BJ (cell line): ENCODE measurements around the gene HOXC6. TPM values are rescaled to one million over a fixed set of nuclear protein-coding genes. Genes with fewer than 3 reads are reported as not detected.

Source experiments
- CTCF ChIA-PET: fragments of 350-600 bp; formaldehyde crosslinking; extraction: SDS; loops from one replicate; lab custom pipeline; 2021; ENCODE audit warnings: antibody characterized with exemption, inconsistent platforms; lab: Yijun Ruan, JAX
- POLR2A ChIA-PET: fragments of 300-600 bp; sonication (Branson Sonifier 250); formaldehyde crosslinking; extraction: SDS; loops from one replicate; lab custom pipeline; 2021; ENCODE audit warnings: antibody characterized with exemption; lab: Charles Lee
- DNase-seq: peaks from one replicate; pipeline ENCODE4 v3.0.0-alpha.2; 2011; ENCODE audit warnings: low read depth
- H3K27me3 ChIP-seq: 2 replicates; pipeline ENCODE4 v1.6.0; 2011; ENCODE audit warnings: low read length; ENCODE audit not compliant: control insufficient read depth, insufficient read depth
- H3K36me3 ChIP-seq: 2 replicates; pipeline ENCODE4 v1.5.1; 2011; ENCODE audit warnings: low read length; ENCODE audit not compliant: control insufficient read depth, insufficient read depth
- H3K4me3 ChIP-seq: 2 replicates; pipeline ENCODE4 v1.5.1; 2011; ENCODE audit warnings: low read depth, mild to moderate bottlenecking, control low read depth, low read length
- polyA plus RNA-seq: library from polyadenylated mRNA; depleted of rRNA; stranded (reverse); fragments of >200 nt; gene quantifications from 2 replicates; pipeline ENCODE4 v1.2.3, GENCODE V29; 2011
- TF ChIP-seq, protein P1 (sequence below): IDR thresholded peaks from 2 replicates; pipeline ENCODE4 v1.5.1; 2011; ENCODE audit warnings: low read depth, mild to moderate bottlenecking, control low read depth, inconsistent platforms, low read length, moderate library complexity; ENCODE audit not compliant: insufficient read depth

The HOXC6 gene
- polyA plus RNA-seq, 1 experiment: 5.9 TPM

DNA sequence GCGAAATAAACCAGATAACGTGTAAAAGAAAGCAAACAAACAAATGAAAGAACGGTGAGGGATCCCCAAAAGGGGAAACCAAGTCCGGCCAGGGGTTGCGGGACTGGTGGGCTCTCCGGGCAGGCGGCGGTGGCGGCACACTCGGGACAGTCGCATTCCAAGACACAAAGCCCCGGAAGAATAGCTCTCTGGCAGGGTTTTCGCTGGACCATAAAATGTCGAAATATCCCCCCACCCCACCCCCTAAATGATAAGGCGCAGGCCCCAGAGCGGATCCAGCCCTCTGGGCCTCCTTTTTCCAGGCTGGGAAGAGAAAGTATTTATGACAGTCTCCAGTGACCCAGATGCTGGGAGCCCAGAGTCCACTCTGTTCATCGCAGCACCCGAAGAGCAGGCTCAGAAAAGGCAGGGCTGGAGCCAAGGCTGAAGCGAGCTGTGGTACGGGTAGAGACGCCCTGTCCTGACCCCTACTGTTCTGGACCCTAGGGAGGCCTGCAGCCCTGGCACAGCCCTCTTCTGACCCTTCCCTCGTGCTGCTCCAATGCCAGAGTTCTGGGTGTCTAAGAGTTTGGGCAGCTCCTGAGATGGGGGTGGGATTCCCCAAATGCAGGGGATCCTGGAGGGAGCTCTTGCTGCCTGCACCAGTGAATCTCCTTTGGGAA is 21.6 kb upstream of the HOXC6 start:
- no peak for DNase-seq
- H3K4me3 ChIP-seq: no peak overlapping the region
- H3K27me3 ChIP-seq: peaks cover 16% of the 10 kb centered on the region
- ChIA-PET CTCF (interaction anchor here (0.8 to 16.8 kb wide), 17 partner anchors 10 to 261 kb away, joined by 3 to 213 read pairs (median 7); partner anchors contain the start of genes HOXC10 and SMUG1), POLR2A (interaction anchor here (1.0 kb wide), 1 partner anchor 10 kb away, joined by 4 read pairs; no protein-coding TSS in a partner anchor)
- no peaks in the 10 kb centered on the region for H3K36me3 ChIP-seq
- TF ChIP-seq, protein P1, sequence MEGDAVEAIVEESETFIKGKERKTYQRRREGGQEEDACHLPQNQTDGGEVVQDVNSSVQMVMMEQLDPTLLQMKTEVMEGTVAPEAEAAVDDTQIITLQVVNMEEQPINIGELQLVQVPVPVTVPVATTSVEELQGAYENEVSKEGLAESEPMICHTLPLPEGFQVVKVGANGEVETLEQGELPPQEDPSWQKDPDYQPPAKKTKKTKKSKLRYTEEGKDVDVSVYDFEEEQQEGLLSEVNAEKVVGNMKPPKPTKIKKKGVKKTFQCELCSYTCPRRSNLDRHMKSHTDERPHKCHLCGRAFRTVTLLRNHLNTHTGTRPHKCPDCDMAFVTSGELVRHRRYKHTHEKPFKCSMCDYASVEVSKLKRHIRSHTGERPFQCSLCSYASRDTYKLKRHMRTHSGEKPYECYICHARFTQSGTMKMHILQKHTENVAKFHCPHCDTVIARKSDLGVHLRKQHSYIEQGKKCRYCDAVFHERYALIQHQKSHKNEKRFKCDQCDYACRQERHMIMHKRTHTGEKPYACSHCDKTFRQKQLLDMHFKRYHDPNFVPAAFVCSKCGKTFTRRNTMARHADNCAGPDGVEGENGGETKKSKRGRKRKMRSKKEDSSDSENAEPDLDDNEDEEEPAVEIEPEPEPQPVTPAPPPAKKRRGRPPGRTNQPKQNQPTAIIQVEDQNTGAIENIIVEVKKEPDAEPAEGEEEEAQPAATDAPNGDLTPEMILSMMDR: no peak

DNA sequence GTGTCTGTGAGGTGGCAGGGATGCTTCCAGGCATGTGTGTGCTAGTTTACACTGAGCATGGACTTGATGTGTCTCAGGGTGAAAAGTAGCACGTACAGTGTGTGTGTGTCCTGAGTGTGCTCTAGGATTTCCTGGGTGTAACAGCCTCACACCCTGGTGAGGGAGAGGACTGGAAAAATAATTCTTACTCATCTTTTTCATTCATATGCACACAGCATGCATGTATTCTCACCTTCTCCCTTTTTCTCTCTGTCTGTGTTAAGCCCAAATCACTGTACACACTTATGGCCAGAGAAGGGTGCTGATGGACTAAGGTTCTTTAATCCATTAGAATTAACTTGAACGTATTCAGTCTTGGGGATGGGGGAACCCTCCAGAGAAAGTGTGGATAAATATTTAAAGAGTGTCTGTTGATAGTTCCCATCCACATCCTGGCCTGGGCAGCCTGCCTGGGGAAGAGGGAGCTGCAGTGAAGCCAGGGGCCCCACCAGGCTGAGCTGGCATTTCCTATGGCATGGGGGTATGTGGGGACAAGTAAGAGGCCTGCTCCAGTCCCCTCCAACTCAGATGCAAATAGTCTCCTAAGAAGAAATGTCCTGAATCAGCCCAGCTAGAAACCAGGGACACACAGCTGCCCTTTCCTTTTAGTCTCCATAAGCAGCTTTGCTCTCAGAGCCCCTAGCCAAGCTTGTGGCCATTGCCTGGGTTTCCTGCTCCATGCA is 20.5 kb upstream of the HOXC6 start:
- POLR2A ChIA-PET: interaction anchor here (1.0 kb wide), 1 partner anchor 9 kb away, joined by 4 read pairs; no protein-coding TSS in a partner anchor

DNA sequence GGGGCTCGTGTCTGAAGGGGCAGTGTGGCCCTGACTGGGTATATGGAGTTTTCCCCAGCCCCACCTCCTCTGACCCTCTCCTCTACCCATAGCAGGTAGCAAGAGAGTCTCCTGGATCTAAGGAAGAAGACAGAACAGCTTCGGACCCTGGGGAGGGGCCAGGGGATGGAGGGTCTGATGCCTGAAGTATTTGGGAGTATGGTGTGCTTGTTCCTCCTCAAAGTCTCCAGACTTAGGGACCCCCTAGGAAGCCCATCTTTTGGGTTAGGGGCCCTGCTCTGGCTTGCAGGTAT is 20.0 kb upstream of the HOXC6 start:
- no peak overlapping the region for H3K4me3 ChIP-seq
- H3K27me3 ChIP-seq: peaks cover 17% of the 10 kb centered on the region
- no peak for DNase-seq
- TF ChIP-seq, protein P1: no peak
- no peaks in the 10 kb centered on the region for H3K36me3 ChIP-seq
- CTCF ChIA-PET: interaction anchor here (0.8 to 16.8 kb wide), 12 partner anchors 8 to 371 kb away, joined by 3 to 213 read pairs (median 17); partner anchors contain the start of genes HOXC10, HOXC5, HOXC6 and HOXC9
- POLR2A ChIA-PET: interaction anchor here (1.1 kb wide), 1 partner anchor 183 kb away, joined by 8 read pairs; no protein-coding TSS in a partner anchor

More for the DNA sequence above, 20.5 kb upstream of the HOXC6 start:
- TF ChIP-seq, protein P1: no peak
- CTCF ChIA-PET: interaction anchor here (0.8 to 16.8 kb wide), 12 partner anchors 8 to 238 kb away, joined by 3 to 213 read pairs (median 17); partner anchors contain the start of genes HOXC10, HOXC5, HOXC6 and HOXC9
- Histone ChIP-seq H3K27me3 (peaks cover 16% of the 10 kb centered on the region), H3K4me3 (no peak overlapping the region), H3K36me3 (no peaks in the 10 kb centered on the region)
- no peak for DNase-seq

DNA sequence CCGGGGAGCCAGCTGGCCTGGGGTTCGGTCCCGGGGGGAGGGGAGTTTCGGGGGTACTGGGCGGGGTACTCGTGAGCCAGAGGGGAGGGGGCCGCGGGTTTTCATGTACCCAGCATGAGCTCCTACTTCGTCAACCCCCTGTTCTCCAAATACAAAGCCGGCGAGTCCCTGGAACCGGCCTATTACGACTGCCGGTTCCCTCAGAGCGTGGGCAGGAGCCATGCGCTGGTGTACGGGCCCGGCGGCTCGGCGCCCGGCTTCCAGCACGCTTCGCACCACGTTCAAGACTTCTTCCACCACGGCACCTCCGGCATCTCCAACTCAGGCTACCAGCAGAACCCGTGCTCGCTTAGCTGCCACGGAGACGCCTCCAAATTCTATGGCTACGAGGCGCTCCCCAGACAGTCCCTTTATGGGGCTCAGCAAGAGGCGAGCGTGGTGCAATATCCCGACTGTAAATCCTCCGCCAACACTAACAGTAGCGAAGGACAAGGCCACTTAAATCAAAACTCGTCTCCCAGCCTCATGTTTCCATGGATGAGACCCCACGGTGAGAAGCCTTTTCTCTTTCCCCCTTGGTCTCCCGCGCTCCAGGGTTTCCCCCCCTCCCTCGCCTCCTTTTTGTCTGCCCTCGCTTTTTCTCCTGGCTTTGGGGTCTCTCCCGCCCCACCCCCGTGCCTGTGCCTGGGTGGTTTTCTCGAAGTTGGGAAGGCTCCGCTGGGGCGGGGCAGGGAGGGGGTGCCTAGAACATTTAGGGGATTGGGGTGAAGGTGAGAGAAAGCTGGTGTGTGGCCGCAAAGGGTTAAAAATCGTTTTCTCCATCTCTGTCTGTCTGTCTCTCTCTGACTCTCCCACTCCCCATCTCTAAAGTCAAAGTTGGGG is 18.8 kb upstream of the HOXC6 start:
- CTCF ChIA-PET: interaction anchor here (0.7 to 16.8 kb wide), 16 partner anchors 8 to 370 kb away, joined by 3 to 213 read pairs (median 7); partner anchors contain the start of genes HOXC10, HOXC5, HOXC6 and HOXC9
- POLR2A ChIA-PET: interaction anchor here (0.6 to 1.1 kb wide), 4 partner anchors 8 to 196 kb away, joined by 3 to 9 read pairs (median 6); no protein-coding TSS in a partner anchor
- no peak for DNase-seq
- H3K36me3 ChIP-seq: no peaks in the 10 kb centered on the region
- H3K4me3 ChIP-seq: peak overlapping the region; percentile 38
- TF ChIP-seq, protein P1: no peak
- peaks cover 22% of the 10 kb centered on the region for H3K27me3 ChIP-seq
